ENCODE results near the gene LPAR6. TPM values are rescaled to one million over a fixed set of nuclear protein-coding genes. Genes with fewer than 3 reads are reported as not detected.
A peak's percentile ranks its signal among the peaks of the same experiment; 100 is the strongest.
"Not testable (repeated sequence)": the region's sequence is repeated elsewhere in the genome, so short reads cannot be mapped to it uniquely, and the experiment has no call there.

The LPAR6 gene
- polyA plus RNA-seq, 3 donors = 31.1 to 41.7 (median 37.7) TPM

GRCh38 chr13:48424212-48424611 lies 11.3 kb upstream of the LPAR6 start:
- DNase-seq = no peak

- DNase-seq = not testable (repeated sequence)
These were observed 9.1 kb upstream of the LPAR6 start for GRCh38 chr13:48422003-48422402.

GRCh38 chr13:48415516-48415915 lies 2.6 kb upstream of the LPAR6 start:
- no peak for DNase-seq

- no peak for DNase-seq
These were observed 1.6 kb upstream of the LPAR6 start for GRCh38 chr13:48414501-48414900.

GRCh38 chr13:48411841-48412531 lies 927 bp downstream of the LPAR6 start:
- peak; percentile 31 for DNase-seq

GRCh38 chr13:48411147-48411794 lies 1.6 kb downstream of the LPAR6 start:
- DNase-seq = peak; percentile 37

GRCh38 chr13:48410199-48410598 lies 2.7 kb downstream of the LPAR6 start:
- no peak for DNase-seq

GRCh38 chr13:48405875-48406274 lies 7.0 kb downstream of the LPAR6 start:
- no peak for DNase-seq

GRCh38 chr13:48404952-48405351 lies 8.0 kb downstream of the LPAR6 start:
- no peak for DNase-seq

- DNase-seq = no peak
These were observed 9.0 kb downstream of the LPAR6 start for GRCh38 chr13:48403913-48404312.

- DNase-seq = no peak
These were observed 9.7 kb downstream of the LPAR6 start for GRCh38 chr13:48403151-48403631.

GRCh38 chr13:48402325-48402932 lies 10.5 kb downstream of the LPAR6 start:
- no peak for DNase-seq

GRCh38 chr13:48401480-48401879 lies 11.4 kb downstream of the LPAR6 start:
- no peak for DNase-seq

- no peak for DNase-seq
These were observed 12.0 kb downstream of the LPAR6 start for GRCh38 chr13:48400850-48401291.

- DNase-seq = no peak
These were observed 12.7 kb downstream of the LPAR6 start for GRCh38 chr13:48400090-48400694.

- no peak for DNase-seq
These were observed 14.3 kb downstream of the LPAR6 start for GRCh38 chr13:48398450-48399095.

GRCh38 chr13:48397744-48398143 lies 15.2 kb downstream of the LPAR6 start:
- no peak for DNase-seq

GRCh38 chr13:48393698-48394085 lies 19.2 kb downstream of the LPAR6 start:
- DNase-seq = no peak

- no peak for DNase-seq
These were observed 19.7 kb downstream of the LPAR6 start for GRCh38 chr13:48393030-48393697.

GRCh38 chr13:48391257-48391656 lies 21.7 kb downstream of the LPAR6 start:
- DNase-seq = no peak

- no peak for DNase-seq
These were observed 26.1 kb downstream of the LPAR6 start for GRCh38 chr13:48386816-48387215.

- DNase-seq = no peak
These were observed 29.5 kb downstream of the LPAR6 start for GRCh38 chr13:48383384-48383783.
